GM18502 (cell line): ENCODE results near the gene B3GALNT1.

Experiments
- ATAC-seq: cut with Tn5 transposase; IDR thresholded peaks from one replicate; pipeline ENCODE4 v1.9.1; 2021; ENCODE audit warnings: mild to moderate bottlenecking; ENCODE audit not compliant: unreplicated experiment, poor library complexity

The B3GALNT1 gene, protein sequence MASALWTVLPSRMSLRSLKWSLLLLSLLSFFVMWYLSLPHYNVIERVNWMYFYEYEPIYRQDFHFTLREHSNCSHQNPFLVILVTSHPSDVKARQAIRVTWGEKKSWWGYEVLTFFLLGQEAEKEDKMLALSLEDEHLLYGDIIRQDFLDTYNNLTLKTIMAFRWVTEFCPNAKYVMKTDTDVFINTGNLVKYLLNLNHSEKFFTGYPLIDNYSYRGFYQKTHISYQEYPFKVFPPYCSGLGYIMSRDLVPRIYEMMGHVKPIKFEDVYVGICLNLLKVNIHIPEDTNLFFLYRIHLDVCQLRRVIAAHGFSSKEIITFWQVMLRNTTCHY

DNA sequence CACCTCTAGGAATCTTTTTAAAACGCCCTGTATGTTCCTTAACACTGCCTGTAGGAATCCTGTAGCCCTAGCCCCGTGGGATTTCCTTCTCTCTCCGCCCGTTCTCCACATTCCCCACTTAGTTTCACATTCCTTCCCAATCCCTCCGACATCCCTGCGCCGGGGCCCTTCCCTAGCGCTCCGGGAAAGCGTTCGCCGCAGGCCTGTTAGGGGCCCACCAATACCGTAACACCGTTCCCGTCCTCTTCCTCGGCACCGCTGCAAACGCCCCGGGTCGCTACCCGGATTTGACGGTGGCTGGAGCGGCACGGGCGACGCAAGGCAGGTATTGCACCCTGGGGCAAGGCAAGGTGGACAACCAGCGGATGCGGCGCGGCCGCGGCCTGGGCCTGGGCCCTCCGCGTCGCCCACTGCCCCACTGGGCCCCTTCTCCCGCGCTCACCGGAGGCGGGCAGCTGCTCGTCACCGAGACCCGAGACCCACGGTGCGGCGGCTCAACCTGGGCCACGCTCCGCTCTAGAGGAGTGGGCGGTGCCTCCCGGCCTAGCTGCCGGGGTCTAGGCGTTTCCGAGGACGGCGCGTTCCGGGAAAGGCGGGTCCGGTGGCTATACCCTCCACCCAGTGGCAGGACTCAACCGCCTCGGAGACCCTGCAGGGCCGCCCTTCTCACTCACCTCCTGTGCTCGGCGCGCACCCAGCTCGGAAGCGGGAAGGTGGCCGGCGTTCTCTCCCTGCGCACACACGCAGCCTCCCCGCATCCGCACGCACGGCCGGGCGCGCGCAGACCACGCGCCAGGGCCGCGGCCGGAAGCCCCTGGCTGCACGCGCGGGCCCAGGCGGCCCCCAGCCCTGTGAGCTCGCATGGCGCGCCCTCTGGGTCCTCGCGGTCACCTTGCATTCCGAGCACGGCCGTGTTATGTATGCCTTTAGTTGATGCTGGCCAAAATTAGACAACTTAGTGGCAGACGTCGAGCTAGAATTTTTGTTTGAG lies at the start of gene B3GALNT1:
B3GALNT1 (minus strand) TSS at position 789 of the 991 bp plus-strand sequence. CDS start 18,595 bp downstream, outside the sequence.
- ATAC-seq: peak; percentile 86

DNA sequence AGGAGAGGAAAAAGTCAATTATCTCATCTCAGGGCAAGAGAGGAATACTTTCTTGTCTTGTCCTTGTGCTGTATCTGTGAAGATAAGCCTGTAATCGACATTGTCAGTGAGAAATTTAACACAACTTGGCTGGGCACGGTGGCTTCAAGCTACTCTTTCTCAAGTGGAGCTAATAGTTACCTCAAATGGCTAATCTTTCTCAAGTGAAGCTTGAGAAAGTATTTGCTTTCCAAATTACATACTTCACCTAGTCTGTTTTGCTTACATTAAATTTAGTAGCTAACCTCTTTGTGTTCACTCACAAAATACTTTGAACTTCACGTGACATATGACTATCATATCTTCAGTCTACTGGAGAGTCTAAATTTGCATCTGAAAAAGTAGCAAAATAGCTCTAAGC lies 48.3 kb upstream of the B3GALNT1 start:
- ATAC-seq: no peak

DNA sequence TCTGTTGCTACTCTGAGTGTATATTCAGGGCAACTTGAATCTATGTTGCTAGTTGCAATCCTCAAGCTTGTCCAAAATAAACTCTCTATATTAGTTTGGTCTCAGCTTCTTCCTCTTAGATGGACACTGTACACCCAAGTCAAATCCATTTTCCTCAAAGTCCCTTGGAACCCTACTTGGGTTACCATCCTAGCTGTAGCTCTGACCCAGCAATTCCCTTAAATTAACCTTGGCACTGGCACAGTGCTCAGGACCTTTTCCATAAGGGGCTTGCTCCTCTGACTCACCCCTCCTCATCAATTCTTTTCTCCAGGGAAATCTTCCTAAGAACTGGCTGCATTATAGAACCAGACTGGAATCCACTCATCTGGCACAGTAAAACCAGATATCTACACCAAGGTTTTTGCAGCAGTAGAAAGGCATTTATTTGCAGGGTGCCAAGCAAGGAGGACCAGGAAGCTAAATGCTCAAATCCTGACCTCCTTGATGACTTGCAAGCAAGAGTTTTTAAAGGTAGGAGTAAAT lies 44.9 kb upstream of the B3GALNT1 start:
- no peak for ATAC-seq

DNA sequence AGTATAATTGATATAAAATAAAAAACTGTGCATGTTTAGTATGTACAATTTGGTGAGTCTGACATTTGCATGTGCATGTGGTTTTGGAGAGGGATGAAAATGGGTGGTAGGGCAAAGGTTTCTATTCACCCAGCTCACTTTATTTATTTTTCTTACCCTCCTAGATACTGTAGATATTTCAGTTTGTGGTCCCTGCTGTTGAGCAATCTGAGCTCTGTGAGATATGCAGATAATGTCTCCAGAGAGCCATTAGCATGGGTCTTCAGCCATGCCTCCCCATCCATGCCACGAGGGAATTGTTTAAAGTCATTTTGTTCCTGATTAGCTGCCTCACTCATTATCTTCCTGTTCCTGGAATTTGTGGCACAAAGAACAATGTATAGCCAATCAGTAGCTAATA lies 44.4 kb upstream of the B3GALNT1 start:
- ATAC-seq: no peak

DNA sequence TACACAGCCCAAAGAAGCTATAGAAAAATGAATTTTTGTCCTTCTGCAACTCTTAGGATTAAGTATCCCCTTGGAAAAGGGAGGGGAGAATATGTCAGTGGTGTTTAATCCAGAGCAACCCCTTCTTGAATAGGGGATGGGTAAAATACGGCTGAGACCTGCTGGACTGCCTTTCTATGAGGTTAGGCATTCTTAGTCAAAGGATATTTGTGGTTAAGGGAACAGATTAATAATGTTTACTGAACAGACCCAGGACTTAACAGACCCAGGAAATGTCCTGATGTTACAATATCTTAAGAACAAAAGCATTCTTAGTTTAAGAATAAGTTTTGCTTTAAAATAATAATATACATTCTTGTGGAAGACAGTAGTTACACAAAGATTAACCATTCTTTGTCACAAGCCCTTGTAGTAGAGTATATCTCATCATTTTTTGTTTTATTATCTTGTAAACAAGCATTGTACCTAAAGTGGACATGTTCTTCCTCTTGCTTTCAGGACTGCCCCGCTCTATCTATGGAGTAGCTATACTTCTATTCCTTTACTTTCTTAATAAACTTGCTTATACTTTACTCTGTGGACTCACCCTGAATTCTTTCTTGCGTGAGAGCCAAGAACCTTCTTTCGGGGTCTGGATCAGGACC lies 43.8 kb upstream of the B3GALNT1 start:
- ATAC-seq: no peak

DNA sequence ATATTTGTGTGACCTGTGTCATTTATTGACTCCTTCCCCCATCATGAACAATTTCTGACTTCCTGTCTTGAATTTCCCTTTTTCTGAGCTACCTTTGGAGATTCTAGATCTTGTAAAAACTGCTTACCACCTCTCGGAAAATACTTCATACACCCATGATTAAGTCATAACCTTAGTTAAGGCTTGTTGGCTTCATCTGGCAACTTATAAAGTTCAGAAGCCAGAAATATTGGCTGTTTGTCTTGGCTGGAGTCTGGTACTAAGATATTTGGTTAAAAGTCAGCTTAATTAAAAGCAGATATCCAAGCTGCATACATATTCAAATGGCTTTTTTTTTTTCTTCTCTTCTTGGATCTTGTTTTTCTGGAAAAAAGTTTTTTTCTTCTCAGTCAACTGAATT lies 37.3 kb upstream of the B3GALNT1 start:
- ATAC-seq: no peak

DNA sequence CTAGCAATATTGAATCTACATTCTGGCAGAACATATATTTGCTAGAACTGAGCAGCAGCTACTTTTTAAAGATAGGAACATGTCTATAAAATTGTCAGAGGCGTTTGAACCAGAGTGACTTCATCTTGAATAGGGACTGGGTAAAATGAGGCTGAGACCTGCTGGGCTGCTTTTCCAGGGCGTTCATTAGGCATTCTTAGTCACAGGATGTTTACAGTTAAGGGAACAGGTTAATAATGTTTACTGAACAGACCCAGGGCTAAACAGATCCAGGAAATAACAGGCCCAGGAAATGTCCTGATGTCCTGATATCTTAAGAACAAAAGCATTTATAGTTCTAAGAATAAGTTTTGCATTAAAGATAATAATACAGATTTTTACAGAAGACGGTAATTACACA lies 34.5 kb upstream of the B3GALNT1 start:
- ATAC-seq: no peak

DNA sequence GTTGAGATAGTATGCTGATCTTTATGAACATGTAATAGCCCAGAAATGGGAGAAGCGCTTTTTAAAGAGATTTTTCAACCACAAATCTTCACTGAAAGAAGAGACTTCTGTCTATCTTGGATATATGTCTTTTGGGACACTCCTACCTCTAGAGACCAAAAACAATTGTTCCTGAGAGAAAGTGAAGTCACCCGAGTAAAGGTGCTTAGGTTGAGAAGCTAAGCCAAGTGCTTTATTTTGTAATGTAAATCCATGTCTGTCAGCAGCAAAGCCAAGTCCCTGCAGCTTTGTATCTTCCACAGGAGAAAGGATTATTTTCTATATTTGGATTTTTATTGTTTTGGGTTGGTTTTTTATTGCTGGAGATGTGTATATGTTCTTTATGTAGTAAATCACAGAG lies 32.1 kb upstream of the B3GALNT1 start:
- ATAC-seq: no peak

DNA sequence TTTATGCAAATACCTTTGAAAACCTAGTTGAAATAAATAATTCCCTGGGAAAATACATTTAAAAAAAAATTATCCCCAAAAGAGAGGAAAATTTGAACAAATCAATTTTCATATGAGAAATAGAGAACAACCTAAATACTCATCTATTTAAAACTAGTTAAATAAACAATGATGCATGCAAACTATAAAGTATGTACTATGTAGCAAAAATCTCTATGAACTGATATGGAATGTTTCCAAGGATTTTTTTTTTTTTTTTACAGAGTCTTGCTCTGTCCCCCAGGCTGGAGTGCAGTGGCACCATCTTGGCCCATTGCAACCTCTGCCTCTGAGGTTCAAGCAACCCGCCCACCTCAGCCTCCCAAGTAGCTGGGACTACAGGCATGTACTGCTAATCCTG lies 27.2 kb upstream of the B3GALNT1 start:
- no peak for ATAC-seq

DNA sequence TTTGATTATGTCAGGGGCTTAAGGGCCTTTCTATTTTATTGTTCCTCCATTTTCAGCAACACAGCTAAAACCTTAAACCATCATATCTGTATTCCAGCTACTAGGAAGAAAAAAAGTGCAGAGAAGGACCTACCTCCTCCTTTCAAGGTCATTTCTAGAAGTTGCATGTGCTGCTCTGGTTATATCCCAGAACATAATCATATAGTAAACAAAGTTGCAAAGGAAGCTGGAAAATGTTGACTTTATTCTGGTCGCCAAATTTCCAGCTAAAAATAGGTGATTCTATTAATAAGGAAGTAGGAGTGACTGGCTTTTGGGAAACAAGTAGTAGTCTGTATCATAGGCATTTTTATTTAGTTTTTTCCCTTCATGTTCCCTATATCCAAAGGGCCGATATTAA lies 21.3 kb upstream of the B3GALNT1 start:
- ATAC-seq: no peak

DNA sequence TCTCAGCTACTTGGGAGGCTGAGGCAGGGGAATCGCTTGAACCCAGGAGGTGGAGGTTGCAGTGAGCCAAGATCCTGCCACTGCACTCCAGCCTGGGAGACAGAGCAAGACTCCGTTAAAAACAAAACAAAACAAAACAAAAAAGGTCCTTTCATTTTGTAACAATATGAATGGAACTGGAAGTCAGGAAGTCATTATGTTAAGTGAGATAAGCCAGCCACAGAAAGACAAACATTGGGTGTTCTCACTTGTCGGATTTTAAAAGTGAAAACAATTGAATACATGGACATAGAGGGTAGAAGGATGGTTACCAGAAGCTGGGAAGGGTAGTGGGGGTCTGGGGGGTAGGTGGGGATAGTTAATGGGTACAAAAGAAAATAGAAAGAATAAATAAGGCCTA lies 12.5 kb upstream of the B3GALNT1 start:
- no peak for ATAC-seq

DNA sequence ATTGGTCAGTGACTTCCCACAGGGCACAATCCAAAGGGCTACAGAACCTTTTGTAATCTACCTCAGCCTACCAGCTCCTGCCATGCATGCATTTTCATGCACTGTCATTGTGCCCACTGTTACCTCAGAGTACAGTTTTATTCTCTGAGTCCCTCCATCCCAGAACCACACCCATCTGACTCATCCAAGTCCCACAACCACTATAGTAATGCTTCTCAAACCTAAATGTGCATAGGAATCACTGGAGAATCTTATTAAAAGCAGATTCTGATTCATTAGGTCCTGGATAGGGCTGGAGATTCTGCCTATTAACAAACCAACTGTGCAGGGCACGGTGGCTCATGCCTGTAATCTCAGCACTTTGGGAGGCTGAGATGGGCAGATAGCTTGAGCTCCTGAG lies 3.7 kb upstream of the B3GALNT1 start:
- ATAC-seq: no peak

DNA sequence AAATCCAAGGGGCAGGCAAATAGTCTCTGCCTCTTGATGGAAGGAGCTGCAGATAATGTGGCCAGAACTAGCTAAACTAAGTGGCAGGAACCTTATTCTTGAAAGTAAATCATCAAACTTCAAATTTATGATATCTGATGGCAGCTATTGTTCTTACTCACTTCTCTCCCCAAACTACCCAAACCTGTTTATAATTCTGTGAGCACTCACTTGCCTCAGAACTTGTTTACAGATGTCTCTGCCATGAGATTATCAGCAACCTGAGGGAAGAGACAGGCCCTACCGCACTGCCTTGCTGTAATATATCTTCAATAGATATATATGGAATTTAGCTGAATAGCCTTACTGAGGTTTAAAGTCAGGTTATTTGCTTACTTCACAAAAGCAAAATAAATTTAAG lies 2.2 kb upstream of the B3GALNT1 start:
- no peak for ATAC-seq

DNA sequence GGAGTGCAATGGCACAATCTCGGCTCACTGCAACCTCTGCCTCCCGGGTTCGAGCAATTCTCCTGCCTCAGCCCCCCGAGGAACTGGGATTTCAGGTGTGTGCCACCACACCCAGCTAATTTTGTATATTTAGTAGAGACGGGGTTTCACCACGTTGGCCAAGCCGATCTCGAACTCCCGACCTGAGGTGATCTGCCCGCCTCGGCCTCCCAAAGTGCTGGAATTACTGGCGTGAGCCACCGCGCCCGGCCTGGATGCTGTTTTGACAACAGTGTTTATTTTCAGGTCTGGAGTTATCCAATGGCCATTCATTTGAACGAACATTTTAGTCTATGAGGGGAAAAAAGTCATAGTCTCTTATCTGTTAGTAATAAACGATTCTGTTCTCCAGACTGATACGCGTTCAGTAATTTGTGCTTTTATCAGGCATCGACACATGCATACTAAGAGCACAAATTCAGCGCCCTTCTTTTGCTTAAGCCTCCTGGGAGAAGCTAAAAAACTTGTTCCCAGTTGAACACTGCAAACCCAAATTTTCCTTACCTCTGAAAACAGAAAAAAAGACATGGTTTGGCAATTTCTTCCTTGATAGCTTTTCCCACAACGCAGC lies 1.3 kb downstream of the B3GALNT1 start:
- no peak for ATAC-seq

DNA sequence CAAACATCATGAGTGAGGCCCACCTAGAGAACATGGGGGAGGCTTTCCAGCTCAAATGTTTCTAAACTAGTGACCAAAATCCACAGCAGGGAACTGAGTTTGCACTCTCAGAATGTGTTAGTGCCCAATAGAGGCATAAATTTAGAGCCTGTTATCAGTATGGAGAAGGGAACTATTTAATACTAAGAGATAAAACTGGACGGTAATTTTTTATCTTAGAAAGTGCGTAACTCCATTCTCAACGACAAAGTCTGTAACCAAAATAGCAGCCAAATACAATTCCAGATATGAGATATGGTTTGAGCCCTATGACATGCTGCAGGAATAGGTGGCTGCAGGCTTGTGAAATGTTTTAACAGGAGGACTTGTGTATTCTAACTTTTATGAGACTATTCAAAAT lies 3.5 kb downstream of the B3GALNT1 start:
- no peak for ATAC-seq

DNA sequence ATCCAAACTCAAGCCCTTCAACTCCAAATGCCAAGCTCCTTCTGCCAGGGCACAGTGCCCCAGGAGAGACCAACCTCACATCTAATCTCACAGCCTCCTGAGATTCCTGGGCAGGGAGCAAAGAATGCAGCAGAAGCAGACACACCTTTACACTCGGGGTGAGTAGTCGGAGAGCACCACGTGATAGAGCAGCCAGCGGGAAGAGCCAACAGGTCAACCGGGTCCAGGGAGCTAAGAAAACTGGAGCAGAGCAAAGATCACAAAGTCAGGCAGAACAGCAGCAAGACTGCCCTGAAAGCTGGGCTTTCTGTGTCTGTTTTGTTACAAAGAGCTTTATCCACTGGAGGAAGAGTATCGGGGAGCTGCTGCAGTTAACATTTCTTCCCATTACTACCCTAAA lies 4.2 kb downstream of the B3GALNT1 start:
- no peak for ATAC-seq

DNA sequence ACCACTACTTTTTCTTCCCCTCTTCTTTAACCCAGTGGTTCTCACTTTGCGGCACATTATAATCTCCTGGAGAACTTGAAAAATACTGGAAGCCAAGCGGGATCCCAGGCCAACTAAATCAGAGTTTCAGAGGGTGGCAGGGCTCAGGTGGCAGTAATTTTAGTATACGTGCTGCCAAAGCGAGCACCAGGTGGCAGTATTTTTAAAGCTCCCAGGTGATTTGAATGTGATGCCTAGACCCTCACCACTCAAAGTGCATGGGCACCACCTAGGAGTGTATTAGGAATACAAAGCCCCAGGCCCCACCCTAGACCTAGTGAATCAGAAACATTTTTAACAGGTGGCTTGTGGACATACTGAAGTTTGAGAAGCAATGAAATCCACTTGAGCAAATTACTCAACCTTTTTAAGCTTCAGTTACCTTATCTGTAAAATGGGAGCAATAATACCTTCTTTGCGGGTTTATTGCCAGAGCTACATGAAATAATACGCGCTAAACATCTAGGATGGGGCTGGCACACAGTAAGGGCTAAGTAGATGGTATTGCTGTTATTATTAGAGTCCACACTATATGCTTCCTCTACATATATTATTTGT lies 8.3 kb downstream of the B3GALNT1 start:
- no peak for ATAC-seq

DNA sequence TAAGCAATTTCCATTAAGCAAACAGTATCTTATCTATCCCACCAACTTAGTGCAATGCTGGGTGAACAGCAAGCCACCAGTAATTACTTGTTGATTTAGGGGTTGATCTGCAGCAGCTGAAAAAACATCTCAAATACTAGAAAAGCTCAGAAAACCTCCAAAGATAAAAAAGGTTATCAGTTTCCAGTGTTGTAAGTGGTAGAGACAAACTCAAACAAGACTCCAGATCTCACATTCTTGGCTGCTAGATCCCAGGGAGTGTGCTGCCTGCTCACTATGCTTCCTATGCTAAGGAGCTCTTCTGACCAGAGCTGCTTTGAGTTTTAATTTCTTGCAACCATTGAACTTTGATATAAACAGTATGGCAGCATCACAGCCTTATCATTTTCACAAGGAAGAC lies 11.3 kb downstream of the B3GALNT1 start:
- no peak for ATAC-seq

DNA sequence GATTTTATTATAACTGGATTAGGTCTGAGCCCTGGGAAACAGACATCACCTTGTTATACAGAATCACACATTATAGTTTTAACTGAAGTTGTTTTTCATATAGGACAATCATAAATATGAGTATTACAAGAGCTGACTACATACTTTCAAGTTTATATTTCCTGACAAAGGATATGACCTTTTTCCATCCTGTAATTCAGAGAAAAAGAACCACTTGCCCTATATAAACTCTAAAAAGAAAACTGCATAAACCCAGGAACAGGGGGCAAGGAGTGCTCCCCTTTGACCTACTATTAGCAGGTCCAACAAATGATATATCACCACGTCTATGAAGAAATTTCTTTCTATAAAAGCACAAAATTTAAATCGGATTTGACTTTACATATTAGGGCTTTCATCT lies 20.9 kb downstream of the B3GALNT1 start:
- ATAC-seq: no peak

DNA sequence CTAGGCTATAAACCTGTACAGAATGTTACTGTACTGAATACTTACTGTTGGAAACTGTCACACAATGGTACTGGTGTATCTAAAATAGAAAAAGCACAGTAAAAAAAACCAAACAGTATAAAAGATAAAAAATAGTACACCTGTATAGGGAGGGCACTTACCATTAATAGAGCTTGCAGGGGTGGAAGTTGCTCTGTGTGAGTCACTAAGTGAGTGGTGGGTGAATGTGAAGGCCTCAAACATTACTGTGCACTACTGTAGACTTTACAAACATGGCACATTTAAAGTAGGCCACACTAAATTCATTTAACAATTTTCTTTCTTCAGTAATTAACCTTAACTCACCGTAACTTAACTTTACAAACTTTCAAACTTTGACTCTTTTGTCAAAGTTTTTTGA lies 22.0 kb downstream of the B3GALNT1 start:
- no peak for ATAC-seq
